K562 (cell line): Measurements from ENCODE around the gene ZNF644. TPM values are rescaled to one million over a fixed set of nuclear protein-coding genes. Genes with fewer than 3 reads are reported as not detected.

Experiments
- BRF1 ChIP-seq: IDR thresholded peaks from 3 replicates; pipeline ENCODE4 v1.6.1; 2011; ENCODE audit warnings: borderline replicate concordance, mild to moderate bottlenecking; ENCODE audit not compliant: insufficient read length; ENCODE audit errors: extremely low read depth
- CREM ChIP-seq: IDR thresholded peaks from 2 replicates; pipeline ENCODE4 v1.6.1; 2014; ENCODE audit warnings: antibody characterized with exemption, low read depth
- E2F1 ChIP-seq: sonication (generic); formaldehyde crosslinking; IDR thresholded peaks from 2 replicates; pipeline ENCODE4 v1.8.1; 2023; ENCODE audit warnings: mild to moderate bottlenecking, missing genetic modification reagents, moderate library complexity
- FOXK2 ChIP-seq, 2 experiments: fragments of 450-650 bp; IDR thresholded peaks in 1 of 2; conservative IDR thresholded peaks in 1 of 2; 2 replicates each; pipeline ENCODE4 v1.6.1; 2016; ENCODE audit warnings: low read depth in 2 of 2, mild to moderate bottlenecking in 1 of 2
- GTF3C2 ChIP-seq: IDR thresholded peaks from 3 replicates; pipeline ENCODE4 v1.6.1; 2011; ENCODE audit warnings: borderline replicate concordance, mild to moderate bottlenecking, moderate library complexity; ENCODE audit not compliant: insufficient read length; ENCODE audit errors: extremely low read depth
- HDAC1 ChIP-seq, 2 experiments: fragments of 450-650 bp; IDR thresholded peaks; 2 replicates each; pipeline ENCODE4 v1.6.1; 2016 to 2017; ENCODE audit warnings: inconsistent platforms in 1 of 2, mild to moderate bottlenecking in 1 of 2, moderate library complexity in 1 of 2
- MAFG ChIP-seq: fragments of 450-650 bp; conservative IDR thresholded peaks from 2 replicates; pipeline ENCODE4 v1.6.1; 2016; ENCODE audit warnings: missing genetic modification characterization, missing compliant biosample characterization
- MLLT1 ChIP-seq, 2 experiments: fragments of 450-650 bp; IDR thresholded peaks; 2 replicates each; pipeline ENCODE4 v1.6.1; 2016
- NCOA6 ChIP-seq: fragments of 450-650 bp; IDR thresholded peaks from 2 replicates; pipeline ENCODE4 v1.6.1; 2017; ENCODE audit warnings: mild to moderate bottlenecking
- SP1 ChIP-seq: sonication (generic); formaldehyde crosslinking; IDR thresholded peaks from 2 replicates; pipeline ENCODE4 v1.8.1; 2022; ENCODE audit warnings: mild to moderate bottlenecking, missing genetic modification reagents
- THAP12 ChIP-seq: fragments of 250-450 bp; sonication (Bioruptor Pico); IDR thresholded peaks from 2 replicates; pipeline ENCODE4 v1.9.0; 2021; ENCODE audit warnings: mild to moderate bottlenecking, inconsistent platforms
- ZBTB1 ChIP-seq: sonication (generic); formaldehyde crosslinking; IDR thresholded peaks from 2 replicates; pipeline ENCODE4 v1.8.1; 2023; ENCODE audit warnings: missing genetic modification reagents, low read depth, mild to moderate bottlenecking, borderline replicate concordance
- ZNF239 ChIP-seq: fragments of 250-450 bp; sonication (Bioruptor Pico); IDR thresholded peaks from 2 replicates; pipeline ENCODE4 v1.4.0; 2020; ENCODE audit warnings: mild to moderate bottlenecking
- ZNF431 ChIP-seq: sonication (generic); formaldehyde crosslinking; IDR thresholded peaks from 2 replicates; pipeline ENCODE4 v1.8.0; 2022; ENCODE audit warnings: mild to moderate bottlenecking, missing genetic modification reagents
- ZNF449 ChIP-seq: fragments of 250-450 bp; sonication (Bioruptor Pico); IDR thresholded peaks from 2 replicates; pipeline ENCODE4 v1.8.0; 2022; ENCODE audit warnings: moderate library complexity, mild to moderate bottlenecking, inconsistent platforms
- ZNF586 ChIP-seq: fragments of 450-650 bp; formaldehyde crosslinking; conservative IDR thresholded peaks from 2 replicates; pipeline ENCODE4 v1.4.0; 2020; ENCODE audit warnings: mild to moderate bottlenecking, moderate library complexity
- ZNF589 ChIP-seq: fragments of 200-800 bp; sonication (Bioruptor generic); IDR thresholded peaks from 2 replicates; pipeline ENCODE4 v1.6.1; 2016; ENCODE audit warnings: low read depth, missing genetic modification characterization, missing compliant biosample characterization
- polyA plus RNA-seq, 8 experiments: library from polyadenylated mRNA; depleted of rRNA in 4 of 8; stranded (reverse) in 5 of 8; unstranded in 3 of 8; fragments of >200 nt; fragmentation: Nextera tagmentation in 2 of 8; fragmentation: Illumina TruSeq in 1 of 8; extraction: Ambion mirVana in 2 of 8; extraction: Trizol in 1 of 8; gene quantifications; 2 replicates each; pipeline versions ENCODE4 v1.2.1 to v1.2.3, GENCODE V29; 2011 to 2014; ENCODE audit warnings: inconsistent platforms in 1 of 8, missing spikeins in 1 of 8
- total RNA-seq, 7 experiments: library from RNA; depleted of rRNA in 6 of 7; stranded (reverse); fragments of >200 nt in 6 of 7; fragmentation: Illumina TruSeq in 2 of 7; extraction: Trizol in 2 of 7; gene quantifications; 2 replicates each; pipeline versions ENCODE4 v1.2.1 to v1.2.3, GENCODE V29; 2011 to 2021; ENCODE audit warnings: low replicate concordance in 1 of 7

Gene ZNF644
- total and polyA plus RNA-seq, 9 of the 15 experiments (the other 6 are each of a cell fraction or from before 2014, with no cell fraction given), result 25.3 to 71.4 (median 39.6) TPM

- TF ChIP-seq E2F1 (CRISPR knock-in tag) (no peak), HDAC1 (IDR thresholded peaks at IDR 0.05) (no peak), BRF1 (no peak), GTF3C2 (no peak), MAFG (tag) (no peak), SP1 (CRISPR knock-in tag) (no peak), ZNF449 (CRISPR knock-in tag) (no peak), ZBTB1 (no peak), ZNF239 (CRISPR knock-in tag) (no peak), CREM (no peak), ZNF431 (CRISPR knock-in tag) (no peak), MLLT1 (IDR thresholded peaks at IDR 0.05) (peak in 1 of 2 experiments; percentile 88; a peak in 2 of 4 replicates), ZNF586 (CRISPR knock-in tag) (no peak), FOXK2 (conservative IDR thresholded peaks at IDR 0.05 in 1 of 2, IDR thresholded peaks at IDR 0.05 in 1 of 2; ENCODE audit: low read depth in 2 of 2) (no peak), NCOA6 (no peak), ZNF589 (no peak), THAP12 (CRISPR knock-in tag) (no peak)
Observed at GRCh38 chr1:90925928-90926869, 95.6 kb downstream of the ZNF644 start (continued).
